ENCODE results near the gene KRT35. TPM values are rescaled to one million over a fixed set of nuclear protein-coding genes. Genes with fewer than 3 reads are reported as not detected.
"Not testable (repeated sequence)": the region's sequence is repeated elsewhere in the genome, so short reads cannot be mapped to it uniquely, and the experiment has no call there.

Gene KRT35
- total and polyA plus RNA-seq, 2 experiments from 2014 or later, result not detected

- H3K36me3 ChIP-seq (ENCODE audit: low read depth), result no peaks in the 10 kb centered on the region
- H3K4me1 ChIP-seq (ENCODE audit: insufficient read depth), result peaks cover 2% of the 10 kb centered on the region
- WGBS, 2 experiments (ENCODE audit: low coverage in 1 of 2, low lambda C conversion rate in 2 of 2, missing lambda C conversion rate in 2 of 2), result 69% methylated on average over 7 of the region's 7 CpGs
- in situ Hi-C loops (cut with MboI), result no loop called here
- no peak overlapping the region for H3K27ac ChIP-seq
- H3K9me2 ChIP-seq (ENCODE audit: insufficient read depth), result no peaks in the 10 kb centered on the region
- no peak for DNase-seq
- no peaks in the 10 kb centered on the region for H3K79me2 ChIP-seq (ENCODE audit: insufficient read depth)
- peaks cover 2% of the 10 kb centered on the region for H3F3A ChIP-seq (ENCODE audit: insufficient read depth)
- H3K4me3 ChIP-seq, result no peak overlapping the region
- no peaks in the 10 kb centered on the region for H4K20me1 ChIP-seq (ENCODE audit: insufficient read depth)
- no peak overlapping the region for H3K4me2 ChIP-seq (ENCODE audit: unreplicated experiment)
- H3K9me3 ChIP-seq (ENCODE audit: low read depth), result no peaks in the 10 kb centered on the region
- TF ChIP-seq EZH2 (IDR thresholded peaks at IDR 0.05; ENCODE audit: insufficient read depth, poor library complexity, severe bottlenecking), result no peak
- TF ChIP-seq EZH2phosphoT487 (IDR thresholded peaks at IDR 0.05; ENCODE audit: insufficient read depth, low read depth), result no peak
- no peak overlapping the region for H3K9ac ChIP-seq
- no peak overlapping the region for H2AFZ ChIP-seq
- H3K27me3 ChIP-seq (replicated peaks; ENCODE audit: insufficient read depth), result peaks cover 7% of the 10 kb centered on the region; the same call in 1 of the 2 replicates
Observed at GRCh38 chr17:41437254-41437653, 43.7 kb downstream of the KRT35 start.

GRCh38 chr17:41434415-41434814 is 46.5 kb downstream of the KRT35 start:
- H3F3A ChIP-seq (ENCODE audit: insufficient read depth), result no peaks in the 10 kb centered on the region
- no peak for TF ChIP-seq EZH2 (IDR thresholded peaks at IDR 0.05; ENCODE audit: insufficient read depth, poor library complexity, severe bottlenecking)
- TF ChIP-seq EZH2phosphoT487 (IDR thresholded peaks at IDR 0.05; ENCODE audit: insufficient read depth, low read depth), result no peak
- no peaks in the 10 kb centered on the region for H3K79me2 ChIP-seq (ENCODE audit: insufficient read depth)
- DNase-seq, result no peak
- no peak overlapping the region for H3K9ac ChIP-seq
- WGBS, 2 experiments (ENCODE audit: low coverage in 1 of 2, low lambda C conversion rate in 2 of 2, missing lambda C conversion rate in 2 of 2), result 64 to 69% methylated on average over 5 of the region's 5 CpGs
- H3K27me3 ChIP-seq (replicated peaks; ENCODE audit: insufficient read depth), result peaks cover under 1% of the 10 kb centered on the region; the same call in 1 of the 2 replicates
- H3K4me2 ChIP-seq (ENCODE audit: unreplicated experiment), result no peak overlapping the region
- H3K36me3 ChIP-seq (ENCODE audit: low read depth), result no peaks in the 10 kb centered on the region
- H3K9me2 ChIP-seq (ENCODE audit: insufficient read depth), result no peaks in the 10 kb centered on the region
- no peaks in the 10 kb centered on the region for H3K9me3 ChIP-seq (ENCODE audit: low read depth)
- H3K27ac ChIP-seq, result no peak overlapping the region
- no peaks in the 10 kb centered on the region for H3K4me1 ChIP-seq (ENCODE audit: insufficient read depth)
- in situ Hi-C loops (cut with MboI), result no loop called here
- H4K20me1 ChIP-seq (ENCODE audit: insufficient read depth), result no peaks in the 10 kb centered on the region
- no peak overlapping the region for H3K4me3 ChIP-seq
- no peak overlapping the region for H2AFZ ChIP-seq

- in situ Hi-C loops (cut with MboI), result no loop called here
- no peak overlapping the region for H3K4me3 ChIP-seq
- WGBS, 2 experiments (ENCODE audit: low coverage in 1 of 2, low lambda C conversion rate in 2 of 2, missing lambda C conversion rate in 2 of 2), result 62 to 71% methylated on average over 4 of the region's 4 CpGs
- no peaks in the 10 kb centered on the region for H3K79me2 ChIP-seq (ENCODE audit: insufficient read depth)
- no peaks in the 10 kb centered on the region for H3K36me3 ChIP-seq (ENCODE audit: low read depth)
- no peak overlapping the region for H2AFZ ChIP-seq
- H3K9ac ChIP-seq, result no peak overlapping the region
- H3K4me1 ChIP-seq (ENCODE audit: insufficient read depth), result no peaks in the 10 kb centered on the region
- H3K27ac ChIP-seq, result no peak overlapping the region
- no peaks in the 10 kb centered on the region for H3K9me3 ChIP-seq (ENCODE audit: low read depth)
- H3F3A ChIP-seq (ENCODE audit: insufficient read depth), result no peaks in the 10 kb centered on the region
- no peaks in the 10 kb centered on the region for H3K9me2 ChIP-seq (ENCODE audit: insufficient read depth)
- DNase-seq, result no peak
- no peaks in the 10 kb centered on the region for H4K20me1 ChIP-seq (ENCODE audit: insufficient read depth)
- H3K27me3 ChIP-seq (replicated peaks; ENCODE audit: insufficient read depth), result no peaks in the 10 kb centered on the region
- no peak for TF ChIP-seq EZH2phosphoT487 (IDR thresholded peaks at IDR 0.05; ENCODE audit: insufficient read depth, low read depth)
- no peak for TF ChIP-seq EZH2 (IDR thresholded peaks at IDR 0.05; ENCODE audit: insufficient read depth, poor library complexity, severe bottlenecking)
- no peak overlapping the region for H3K4me2 ChIP-seq (ENCODE audit: unreplicated experiment)
Observed at GRCh38 chr17:41434005-41434404, 46.9 kb downstream of the KRT35 start.

- Histone ChIP-seq H3K27ac (no peak overlapping the region), H3K9me3 (ENCODE audit: low read depth) (no peaks in the 10 kb centered on the region), H3K4me3 (no peak overlapping the region), H3F3A (ENCODE audit: insufficient read depth) (no peaks in the 10 kb centered on the region), H3K27me3 (replicated peaks; ENCODE audit: insufficient read depth) (no peaks in the 10 kb centered on the region), H4K20me1 (ENCODE audit: insufficient read depth) (no peaks in the 10 kb centered on the region), H3K4me1 (ENCODE audit: insufficient read depth) (no peaks in the 10 kb centered on the region), H3K4me2 (ENCODE audit: unreplicated experiment) (no peak overlapping the region), H3K9me2 (ENCODE audit: insufficient read depth) (no peaks in the 10 kb centered on the region), H2AFZ (no peak overlapping the region), H3K79me2 (ENCODE audit: insufficient read depth) (no peaks in the 10 kb centered on the region), H3K36me3 (ENCODE audit: low read depth) (no peaks in the 10 kb centered on the region), H3K9ac (no peak overlapping the region)
- no peak for TF ChIP-seq EZH2phosphoT487 (IDR thresholded peaks at IDR 0.05; ENCODE audit: insufficient read depth, low read depth)
- no peak for TF ChIP-seq EZH2 (IDR thresholded peaks at IDR 0.05; ENCODE audit: insufficient read depth, poor library complexity, severe bottlenecking)
- no peak for DNase-seq
- in situ Hi-C loops (cut with MboI), result no loop called here
- WGBS, 2 experiments (ENCODE audit: low coverage in 1 of 2, low lambda C conversion rate in 2 of 2, missing lambda C conversion rate in 2 of 2), result 57 to 59% methylated on average over 4 of the region's 4 CpGs
Observed at GRCh38 chr17:41433586-41433985, 47.4 kb downstream of the KRT35 start.

GRCh38 chr17:41430376-41430775 is 50.6 kb downstream of the KRT35 start:
- H3K79me2 ChIP-seq (ENCODE audit: insufficient read depth); in situ Hi-C loops (cut with MboI): not testable (repeated sequence)

More at GRCh38 chr17:41430376-41430775, 50.6 kb downstream of the KRT35 start:
- not testable (repeated sequence) for H3K9me3 ChIP-seq (ENCODE audit: low read depth); H3K36me3 ChIP-seq (ENCODE audit: low read depth); DNase-seq; H3F3A ChIP-seq (ENCODE audit: insufficient read depth); H3K4me1 ChIP-seq (ENCODE audit: insufficient read depth); H2AFZ ChIP-seq; H3K9ac ChIP-seq; H3K4me2 ChIP-seq (ENCODE audit: unreplicated experiment); H3K27ac ChIP-seq; H3K9me2 ChIP-seq (ENCODE audit: insufficient read depth); H4K20me1 ChIP-seq (ENCODE audit: insufficient read depth); H3K4me3 ChIP-seq; H3K27me3 ChIP-seq (replicated peaks; ENCODE audit: insufficient read depth)
- WGBS, 2 experiments (ENCODE audit: low coverage in 1 of 2, low lambda C conversion rate in 2 of 2, missing lambda C conversion rate in 2 of 2), result 81 to 85% methylated on average over 9 of the region's 9 CpGs
